Astrocyte of the cerebellum (primary cell): ENCODE measurements around the gene TIMM21.

Source experiments
- DNase-seq: peaks from one replicate; pipeline ENCODE4 v3.0.0-alpha.2; 2011; ENCODE audit warnings: low read depth
- H3K4me3 ChIP-seq: 2 replicates; pipeline ENCODE4 v1.5.1; 2011; ENCODE audit warnings: mild to moderate bottlenecking, low read depth, low read length, moderate library complexity
- in situ Hi-C: cut with HindIII; loops from 2 replicates; pipeline ENCODE4 v1.10.0; 2017; ENCODE audit warnings: low sequenced_read_pairs
- TF ChIP-seq, protein P1 (sequence below): IDR thresholded peaks from 2 replicates; pipeline ENCODE4 v1.5.1; 2012; ENCODE audit warnings: low read length, low read depth, moderate library complexity, mild to moderate bottlenecking; ENCODE audit errors: missing control alignments

The TIMM21 gene

DNA sequence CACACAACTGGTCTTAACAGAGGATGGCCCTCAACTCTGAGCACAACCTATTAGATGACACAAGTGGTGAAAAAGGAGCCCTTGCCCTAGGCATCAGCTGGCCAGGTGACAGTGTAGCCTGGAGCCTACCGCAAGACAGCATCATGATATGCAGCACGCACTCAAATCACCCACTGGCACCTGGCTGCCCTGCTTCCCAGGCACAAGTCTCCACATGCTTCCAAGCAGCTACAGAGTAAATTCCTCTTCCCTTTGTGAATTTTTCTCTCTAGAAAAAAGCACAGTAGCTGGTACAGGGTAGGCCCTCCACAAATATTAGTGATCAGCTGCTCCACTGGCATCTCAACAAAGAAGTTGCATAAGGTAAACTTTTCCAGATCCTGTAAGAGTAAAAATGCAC lies 6.7 kb upstream of the TIMM21 start:
- no peak for DNase-seq
- TF ChIP-seq, protein P1, sequence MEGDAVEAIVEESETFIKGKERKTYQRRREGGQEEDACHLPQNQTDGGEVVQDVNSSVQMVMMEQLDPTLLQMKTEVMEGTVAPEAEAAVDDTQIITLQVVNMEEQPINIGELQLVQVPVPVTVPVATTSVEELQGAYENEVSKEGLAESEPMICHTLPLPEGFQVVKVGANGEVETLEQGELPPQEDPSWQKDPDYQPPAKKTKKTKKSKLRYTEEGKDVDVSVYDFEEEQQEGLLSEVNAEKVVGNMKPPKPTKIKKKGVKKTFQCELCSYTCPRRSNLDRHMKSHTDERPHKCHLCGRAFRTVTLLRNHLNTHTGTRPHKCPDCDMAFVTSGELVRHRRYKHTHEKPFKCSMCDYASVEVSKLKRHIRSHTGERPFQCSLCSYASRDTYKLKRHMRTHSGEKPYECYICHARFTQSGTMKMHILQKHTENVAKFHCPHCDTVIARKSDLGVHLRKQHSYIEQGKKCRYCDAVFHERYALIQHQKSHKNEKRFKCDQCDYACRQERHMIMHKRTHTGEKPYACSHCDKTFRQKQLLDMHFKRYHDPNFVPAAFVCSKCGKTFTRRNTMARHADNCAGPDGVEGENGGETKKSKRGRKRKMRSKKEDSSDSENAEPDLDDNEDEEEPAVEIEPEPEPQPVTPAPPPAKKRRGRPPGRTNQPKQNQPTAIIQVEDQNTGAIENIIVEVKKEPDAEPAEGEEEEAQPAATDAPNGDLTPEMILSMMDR = no peak
- no peak overlapping the region for H3K4me3 ChIP-seq
- in situ Hi-C loops = no loop called here

DNA sequence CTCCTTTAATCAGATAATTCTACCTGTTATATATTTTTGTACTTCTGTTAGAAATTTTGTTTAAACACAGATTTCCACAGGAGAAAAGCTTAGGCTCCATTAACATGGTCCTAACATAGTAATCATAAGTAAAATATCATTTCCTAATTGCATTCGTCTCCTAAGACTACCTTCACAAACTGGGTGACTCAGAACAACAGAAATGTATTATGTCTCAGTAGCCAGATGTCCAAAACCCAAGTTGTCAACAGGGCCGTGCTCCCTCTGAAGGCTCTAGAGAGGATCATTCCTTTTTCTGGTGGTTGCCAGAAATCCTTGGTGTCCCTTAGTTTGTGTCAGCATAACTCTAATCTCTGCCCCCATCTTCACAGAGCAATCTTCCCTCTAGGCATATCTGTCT lies 6.1 kb upstream of the TIMM21 start:
- TF ChIP-seq, protein P1 = no peak
- in situ Hi-C loops = no loop called here

DNA sequence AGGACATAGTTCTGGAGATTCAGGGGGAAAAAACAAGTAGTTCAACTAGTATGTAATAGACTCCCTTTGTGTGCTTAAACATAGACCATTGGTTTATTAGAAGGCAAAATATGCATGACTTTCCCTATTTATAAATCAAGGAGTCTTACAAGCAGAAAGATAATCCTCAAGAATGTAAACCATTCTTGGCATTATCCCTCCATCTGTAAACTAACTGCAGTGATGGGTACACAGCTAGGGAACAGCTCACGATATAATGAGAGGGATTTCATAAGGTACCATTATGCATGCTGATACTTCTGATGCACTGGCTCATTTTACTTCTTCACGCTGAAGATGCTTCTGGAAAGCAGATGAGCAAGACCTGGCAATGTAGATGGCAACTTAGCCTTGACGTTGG lies 1.6 kb upstream of the TIMM21 start:
- TF ChIP-seq, protein P1 = no peak
- in situ Hi-C loops = no loop called here
- peak overlapping the region; percentile 54 for H3K4me3 ChIP-seq
- no peak for DNase-seq

More for the DNA sequence above, 6.1 kb upstream of the TIMM21 start:
- no peak overlapping the region for H3K4me3 ChIP-seq
- DNase-seq = no peak

DNA sequence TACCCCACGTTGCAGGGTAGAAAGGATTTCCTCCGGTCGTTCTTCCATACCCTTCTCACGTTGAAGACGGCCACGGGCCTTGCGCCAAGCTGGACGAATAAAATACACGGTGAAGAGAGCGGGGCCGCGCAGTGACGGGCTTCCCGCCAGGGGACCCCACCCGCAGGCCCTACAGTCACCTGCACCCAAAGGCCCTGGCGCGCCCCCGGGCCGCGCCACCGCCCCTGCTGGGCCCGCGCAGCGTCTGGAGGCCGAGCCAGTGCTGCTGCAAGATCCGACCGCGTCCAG lies 888 bp upstream of the TIMM21 start:
- in situ Hi-C loops = no loop called here
- DNase-seq = no peak
- TF ChIP-seq, protein P1 = no peak
- H3K4me3 ChIP-seq = peak overlapping the region; percentile 54

DNA sequence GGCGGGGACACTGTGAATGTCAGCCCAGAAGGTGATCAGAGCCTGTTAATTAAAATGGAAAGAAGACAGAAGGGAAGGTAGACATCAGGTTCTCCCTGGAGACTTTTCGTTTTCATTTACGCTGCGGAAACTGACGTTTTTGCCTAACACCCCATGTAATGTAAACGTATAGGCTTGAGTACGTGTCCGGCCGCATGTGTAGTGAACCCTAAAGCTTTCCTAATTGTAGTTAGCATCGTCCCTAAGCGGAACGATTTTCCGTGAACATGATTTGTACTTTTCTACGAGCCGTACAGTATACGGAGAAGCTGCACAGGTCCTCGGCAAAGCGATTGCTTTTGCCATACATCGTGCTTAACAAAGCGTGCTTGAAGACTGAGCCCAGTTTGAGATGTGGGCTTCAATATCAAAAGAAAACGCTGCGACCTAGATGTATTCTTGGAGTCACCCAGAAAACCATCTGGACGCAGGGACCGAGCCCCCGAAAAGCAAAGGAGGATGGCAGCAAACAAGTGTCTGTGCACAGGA lies 284 bp downstream of the TIMM21 start:
- in situ Hi-C loops = no loop called here
- H3K4me3 ChIP-seq = peak overlapping the region; percentile 54
- TF ChIP-seq, protein P1 = no peak
- DNase-seq = no peak

DNA sequence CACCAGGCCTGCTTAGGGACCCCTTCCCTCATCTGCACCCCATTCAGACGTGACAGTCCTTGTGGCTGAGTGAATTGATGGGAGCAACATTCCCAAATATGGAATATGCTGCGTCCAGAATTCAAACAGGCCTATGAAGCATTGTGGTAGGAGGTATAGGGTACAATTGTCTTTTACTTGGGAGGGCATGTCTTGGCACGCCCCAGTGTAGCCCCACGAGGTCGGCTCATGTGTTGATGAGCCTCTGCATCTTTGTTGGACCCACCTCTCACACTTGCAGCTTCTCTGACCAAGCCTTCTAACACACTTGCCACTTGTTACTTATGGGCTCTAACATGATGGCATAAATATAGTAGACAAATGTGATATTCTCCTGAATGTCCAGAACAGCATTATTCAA lies 1.6 kb downstream of the TIMM21 start:
- TF ChIP-seq, protein P1 = no peak
- in situ Hi-C loops = loop anchor here (25.0 kb wide), 1 partner anchor 112 kb away; no protein-coding TSS in a partner anchor
- no peak overlapping the region for H3K4me3 ChIP-seq
- no peak for DNase-seq

DNA sequence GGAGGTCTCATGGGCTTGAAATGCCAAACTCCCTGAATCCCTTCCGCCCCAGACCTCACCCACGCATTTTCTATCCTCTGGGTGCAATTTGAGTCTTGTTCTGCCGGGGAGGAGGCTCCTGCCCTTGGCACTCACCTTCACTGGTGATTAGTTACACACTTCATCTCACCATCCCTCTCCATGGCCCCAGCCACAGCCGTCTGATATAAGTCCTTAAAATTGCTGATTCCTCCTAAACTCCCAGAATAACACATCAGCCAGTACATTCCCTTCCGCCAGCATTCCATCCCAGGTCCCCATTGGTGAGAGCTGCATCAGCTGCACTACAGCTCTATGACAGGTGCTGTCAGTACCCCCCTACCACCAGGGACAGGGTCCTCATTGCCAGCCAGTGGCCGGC lies 3.9 kb downstream of the TIMM21 start:
- no peak for DNase-seq
- in situ Hi-C loops = loop anchor here (25.0 kb wide), 1 partner anchor 110 kb away; no protein-coding TSS in a partner anchor
- no peak overlapping the region for H3K4me3 ChIP-seq
- TF ChIP-seq, protein P1 = no peak
